Stimulated activated naive CD8-positive, alpha-beta T cell treated with anti-CD3 and anti-CD28 coated beads, Interleukin-15, amount 100 ng/mL, for 72 hours (primary cell): ENCODE results near the gene TRAP1.
A peak's percentile ranks its signal among the peaks of the same experiment; 100 is the strongest.

Source experiments
- ATAC-seq: fragments of 150-1000 bp; cut with Tn5 transposase; 2 replicates; pipeline ENCODE4 v1.10.0; 2021; ENCODE audit warnings: mild to moderate bottlenecking, moderate library complexity
- DNase-seq, 2 donors: peaks; one replicate each; pipeline ENCODE4 v3.0.0; 2021 to 2022
- H3K27ac Mint-ChIP-seq, 2 donors: one replicate each; pipeline ENCODE4 v1.8.0; 2022; ENCODE audit warnings: mild to moderate bottlenecking in 2 of 2, mixed read lengths in 2 of 2, moderate library complexity in 2 of 2
- H3K27me3 Mint-ChIP-seq: one replicate; pipeline ENCODE4 v1.8.0; 2022; ENCODE audit warnings: mixed read lengths
- H3K4me1 Mint-ChIP-seq: one replicate; pipeline ENCODE4 v1.8.0; 2022; ENCODE audit warnings: mild to moderate bottlenecking, mixed read lengths
- H3K4me3 Mint-ChIP-seq, 2 donors: one replicate each; pipeline ENCODE4 v1.8.0; 2022; ENCODE audit warnings: mild to moderate bottlenecking in 2 of 2, mixed read lengths in 2 of 2, moderate library complexity in 1 of 2
- H3K9me3 Mint-ChIP-seq, 2 donors: one replicate each; pipeline ENCODE4 v1.8.0; 2022; ENCODE audit warnings: mixed read lengths in 2 of 2

The TRAP1 gene

DNA sequence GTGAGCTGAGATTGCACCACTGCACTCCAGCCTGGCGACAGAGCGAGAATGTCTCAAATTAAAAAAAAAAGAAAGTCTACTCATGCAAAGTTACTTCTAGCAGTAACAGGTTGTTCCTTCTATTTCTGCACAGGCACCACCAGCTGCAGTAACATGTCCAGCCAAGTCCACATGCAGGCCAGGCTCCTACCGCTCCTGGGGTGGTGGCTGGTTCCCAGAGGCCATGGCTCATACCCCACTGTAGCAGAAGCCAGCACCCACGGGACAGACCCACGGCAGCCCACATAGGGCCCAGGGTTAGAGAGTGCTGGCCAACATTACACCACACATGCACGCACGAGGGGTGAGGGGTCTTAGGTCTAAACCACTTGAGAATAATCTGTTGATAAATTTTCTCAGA lies 26.7 kb upstream of the TRAP1 start:
- Mint-ChIP-seq H3K27ac (no peak overlapping the region), H3K9me3 (no peaks in the 10 kb centered on the region), H3K27me3 (no peaks in the 10 kb centered on the region), H3K4me1 (no peaks in the 10 kb centered on the region), H3K4me3 (no peak overlapping the region)
- DNase-seq, result no peak
- no peak for ATAC-seq

DNA sequence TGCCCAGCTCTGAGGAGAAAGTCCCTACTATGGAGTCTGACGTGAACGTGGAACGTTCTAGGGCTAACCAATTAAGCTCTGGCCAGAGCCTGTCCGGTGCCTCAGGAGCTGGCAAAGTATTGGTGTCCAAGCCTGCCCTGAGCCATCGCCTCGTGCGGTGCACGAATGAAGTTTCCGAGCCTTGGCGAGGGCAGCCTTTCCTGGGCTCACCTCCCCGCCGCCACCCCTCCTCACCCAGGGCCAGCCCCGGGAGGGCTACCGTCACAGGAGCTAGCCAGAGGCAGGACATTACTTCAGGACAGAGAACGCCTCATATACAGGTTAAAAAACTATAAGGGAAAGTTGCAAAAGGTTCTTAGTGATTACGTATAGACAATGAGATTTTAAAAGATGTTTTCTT lies 23.6 kb upstream of the TRAP1 start:
- H3K27me3 Mint-ChIP-seq, result no peaks in the 10 kb centered on the region
- DNase-seq (no peak), ATAC-seq (no peak)
- no peaks in the 10 kb centered on the region for H3K9me3 Mint-ChIP-seq
- H3K4me1 Mint-ChIP-seq, result no peaks in the 10 kb centered on the region
- no peak overlapping the region for H3K27ac Mint-ChIP-seq
- no peak overlapping the region for H3K4me3 Mint-ChIP-seq

GRCh38 chr16:3740186-3740585 lies 22.9 kb upstream of the TRAP1 start:
- Mint-ChIP-seq H3K4me1 (no peaks in the 10 kb centered on the region), H3K27ac (peak overlapping the region in 1 of 2 donors; percentile 86), H3K27me3 (no peaks in the 10 kb centered on the region), H3K4me3 (no peak overlapping the region), H3K9me3 (no peaks in the 10 kb centered on the region)
- ATAC-seq (no peak), DNase-seq (no peak)

GRCh38 chr16:3739636-3740035 lies 22.3 kb upstream of the TRAP1 start:
- Mint-ChIP-seq H3K27ac (peak overlapping the region in 1 of 2 donors; percentile 69), H3K27me3 (no peaks in the 10 kb centered on the region), H3K9me3 (no peaks in the 10 kb centered on the region), H3K4me3 (no peak overlapping the region), H3K4me1 (no peaks in the 10 kb centered on the region)
- no peak for ATAC-seq
- no peak for DNase-seq

GRCh38 chr16:3738541-3738940 lies 21.2 kb upstream of the TRAP1 start:
- ATAC-seq, result no peak
- Mint-ChIP-seq H3K4me3 (no peak overlapping the region), H3K4me1 (no peaks in the 10 kb centered on the region), H3K27me3 (no peaks in the 10 kb centered on the region), H3K27ac (peak overlapping the region in 1 of 2 donors; percentile 89), H3K9me3 (no peaks in the 10 kb centered on the region)
- DNase-seq, result no peak

DNA sequence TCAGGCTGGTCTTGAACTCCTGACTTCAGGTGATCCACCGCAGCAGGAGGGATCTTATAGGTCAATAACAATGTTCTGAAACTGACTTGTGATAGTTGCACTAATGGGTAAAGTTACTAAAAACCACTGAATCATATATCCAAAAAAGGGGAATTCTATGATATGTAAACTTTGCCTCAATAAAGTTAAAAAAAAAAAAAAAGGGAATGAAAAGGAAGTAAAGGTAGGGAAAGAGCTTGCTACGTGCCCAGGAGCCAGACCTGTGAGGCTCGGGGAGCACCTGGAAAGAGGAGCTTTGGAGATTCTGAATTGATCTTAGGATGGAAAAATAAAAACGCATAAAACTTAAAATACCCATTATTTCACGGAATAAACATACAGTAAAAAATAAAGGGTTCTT lies 20.8 kb upstream of the TRAP1 start:
- H3K4me3 Mint-ChIP-seq, result no peak overlapping the region
- peak overlapping the region; percentile 72 to 89 for H3K27ac Mint-ChIP-seq
- no peaks in the 10 kb centered on the region for H3K9me3 Mint-ChIP-seq

GRCh38 chr16:3737181-3737580 lies 19.9 kb upstream of the TRAP1 start:
- H3K27ac Mint-ChIP-seq, result peak overlapping the region in 1 of 2 donors; percentile 6

More for the DNA sequence above, 20.8 kb upstream of the TRAP1 start:
- ATAC-seq, result no peak
- no peak for DNase-seq
- Mint-ChIP-seq H3K27me3 (no peaks in the 10 kb centered on the region), H3K4me1 (no peaks in the 10 kb centered on the region)

DNA sequence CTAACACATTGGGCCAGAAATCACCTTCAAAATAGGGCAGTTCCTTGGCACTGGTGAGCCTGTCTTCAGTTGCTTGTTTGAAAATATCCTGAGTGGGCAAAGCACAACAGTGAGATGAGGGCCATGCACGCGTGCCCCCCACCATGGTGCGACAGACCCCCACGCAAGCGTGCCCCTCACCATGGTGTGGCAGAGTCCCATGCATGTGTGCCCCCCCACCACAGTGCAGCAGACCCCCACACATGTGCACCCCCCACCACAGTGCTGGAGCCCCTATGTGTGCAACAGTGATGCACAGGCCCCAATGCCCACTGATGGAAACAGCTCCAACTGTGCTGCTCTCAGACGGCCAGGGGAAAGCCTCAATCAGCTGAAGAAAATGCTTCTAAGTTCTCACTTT lies 18.8 kb upstream of the TRAP1 start:
- Mint-ChIP-seq H3K27ac (no peak overlapping the region), H3K4me1 (no peaks in the 10 kb centered on the region), H3K9me3 (no peaks in the 10 kb centered on the region), H3K27me3 (no peaks in the 10 kb centered on the region), H3K4me3 (no peak overlapping the region)
- ATAC-seq, result no peak
- no peak for DNase-seq

More at GRCh38 chr16:3737181-3737580, 19.9 kb upstream of the TRAP1 start:
- no peaks in the 10 kb centered on the region for H3K27me3 Mint-ChIP-seq
- H3K9me3 Mint-ChIP-seq, result no peaks in the 10 kb centered on the region
- no peak overlapping the region for H3K4me3 Mint-ChIP-seq
- ATAC-seq, result no peak
- DNase-seq, result no peak
- no peaks in the 10 kb centered on the region for H3K4me1 Mint-ChIP-seq

DNA sequence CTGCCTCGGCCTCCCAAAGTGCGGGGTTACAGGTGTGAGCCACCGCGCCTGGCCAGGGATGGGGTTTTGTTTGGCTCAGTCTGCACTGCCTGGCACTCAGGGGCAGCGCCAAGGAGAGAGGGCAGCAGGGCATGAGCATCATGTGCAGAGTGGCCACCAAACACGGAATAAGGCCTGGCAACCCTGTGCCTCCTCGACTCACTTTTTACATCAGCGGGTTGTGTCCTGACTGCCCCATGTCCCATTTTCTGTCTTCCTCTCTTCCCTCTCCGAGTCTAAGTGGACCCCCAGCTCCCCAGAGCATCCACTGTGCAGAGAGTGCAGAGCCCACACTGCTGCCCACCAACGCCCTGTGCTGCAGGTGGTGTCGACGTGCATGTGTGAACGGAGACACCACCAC lies 18.2 kb upstream of the TRAP1 start:
- ATAC-seq, result no peak
- Mint-ChIP-seq H3K4me3 (no peak overlapping the region), H3K4me1 (no peaks in the 10 kb centered on the region), H3K27ac (no peak overlapping the region), H3K27me3 (no peaks in the 10 kb centered on the region), H3K9me3 (no peaks in the 10 kb centered on the region)
- DNase-seq, result no peak

- ATAC-seq, result peak; percentile 23
- no peak for DNase-seq
- H3K27ac Mint-ChIP-seq, result peak overlapping the region in 1 of 2 donors; percentile 64
These were observed 17.5 kb upstream of the TRAP1 start for GRCh38 chr16:3734758-3735221.

GRCh38 chr16:3734084-3734757 lies 16.9 kb upstream of the TRAP1 start:
- H3K27me3 Mint-ChIP-seq, result no peaks in the 10 kb centered on the region
- H3K4me3 Mint-ChIP-seq, result no peak overlapping the region
- H3K4me1 Mint-ChIP-seq, result no peaks in the 10 kb centered on the region
- H3K27ac Mint-ChIP-seq, result peak overlapping the region in 1 of 2 donors; percentile 90
- ATAC-seq (no peak), DNase-seq (no peak)
- no peaks in the 10 kb centered on the region for H3K9me3 Mint-ChIP-seq

More at GRCh38 chr16:3734758-3735221, 17.5 kb upstream of the TRAP1 start:
- Mint-ChIP-seq H3K9me3 (no peaks in the 10 kb centered on the region), H3K4me1 (no peaks in the 10 kb centered on the region), H3K4me3 (no peak overlapping the region), H3K27me3 (no peaks in the 10 kb centered on the region)

DNA sequence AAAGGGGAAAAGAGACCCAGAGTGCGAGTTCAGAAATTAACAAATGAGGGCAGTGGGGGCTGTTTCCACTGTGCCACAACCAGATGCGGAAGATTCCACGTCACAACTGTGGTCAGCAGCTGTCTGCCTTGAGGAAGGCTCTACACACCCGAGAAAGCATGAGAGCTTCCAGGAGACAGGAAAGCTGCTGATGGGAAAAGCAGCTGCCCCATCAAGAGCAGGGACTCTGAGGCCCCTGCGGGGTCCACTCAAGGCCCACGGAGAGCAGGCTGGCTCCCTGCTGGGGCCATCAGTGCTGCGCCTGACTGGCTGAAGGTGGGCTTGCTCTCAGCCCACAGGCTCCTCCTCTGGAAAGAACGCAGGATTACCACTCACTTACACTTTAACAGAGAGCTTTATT lies 14.8 kb upstream of the TRAP1 start:
- ATAC-seq (no peak), DNase-seq (no peak)
- no peak overlapping the region for H3K27ac Mint-ChIP-seq
- H3K9me3 Mint-ChIP-seq, result no peaks in the 10 kb centered on the region
- H3K27me3 Mint-ChIP-seq, result no peaks in the 10 kb centered on the region
- no peak overlapping the region for H3K4me3 Mint-ChIP-seq
- peaks cover 5% of the 10 kb centered on the region for H3K4me1 Mint-ChIP-seq

GRCh38 chr16:3731126-3731935 lies 14.0 kb upstream of the TRAP1 start:
- peak overlapping the region in 1 of 2 donors; percentile 15 for H3K4me3 Mint-ChIP-seq

DNA sequence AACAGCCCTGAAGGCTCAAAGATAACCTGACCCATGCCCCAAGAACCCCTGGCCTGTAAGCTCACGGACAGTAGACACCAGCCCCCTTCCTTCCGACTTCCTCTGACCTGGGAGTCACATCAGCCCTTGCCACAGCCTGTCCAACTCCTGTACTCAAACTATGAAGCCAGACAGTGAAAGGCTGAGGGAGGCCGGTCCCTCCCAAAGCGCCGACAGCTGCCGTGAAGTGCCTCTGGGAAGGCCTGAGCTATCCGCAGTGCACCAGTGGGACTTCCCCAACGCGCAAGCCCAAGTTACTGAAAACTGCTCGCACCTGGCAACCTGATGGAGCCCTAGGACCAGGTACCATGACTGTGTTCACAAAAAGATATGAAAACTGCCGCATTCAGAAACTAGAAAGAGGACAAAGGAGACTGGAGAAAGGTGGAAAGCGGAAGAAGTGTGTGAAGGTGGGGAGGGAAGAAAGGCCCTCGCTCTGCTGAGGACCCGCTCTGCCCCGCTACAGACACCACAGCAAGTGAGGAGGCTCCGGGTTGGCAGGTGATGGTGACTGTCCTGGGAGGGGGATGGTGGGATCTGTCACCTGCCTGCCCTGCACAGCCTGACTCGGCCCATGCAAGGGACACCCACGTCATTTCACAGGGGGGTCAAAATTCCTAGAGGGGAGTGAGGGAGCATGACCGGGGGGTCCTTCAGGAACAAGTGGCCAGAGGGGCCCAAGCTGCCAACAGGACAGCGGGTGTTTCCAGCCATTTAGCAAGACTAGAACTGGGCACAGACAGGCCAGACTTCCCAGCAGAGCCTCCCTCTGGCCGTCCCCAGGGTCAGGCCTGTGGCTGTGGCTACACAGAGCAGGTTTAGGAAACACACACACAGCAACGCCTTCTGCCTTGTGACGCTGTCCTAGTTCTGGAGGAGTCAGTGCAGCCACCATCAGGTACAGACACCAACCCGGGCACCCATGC lies 13.1 kb upstream of the TRAP1 start:
- no peaks in the 10 kb centered on the region for H3K9me3 Mint-ChIP-seq
- H3K27me3 Mint-ChIP-seq, result no peaks in the 10 kb centered on the region
- H3K27ac Mint-ChIP-seq, result no peak overlapping the region
- H3K4me1 Mint-ChIP-seq, result peaks cover 5% of the 10 kb centered on the region
- DNase-seq, result no peak
- H3K4me3 Mint-ChIP-seq, result no peak overlapping the region
- ATAC-seq, result no peak

More at GRCh38 chr16:3731126-3731935, 14.0 kb upstream of the TRAP1 start:
- Mint-ChIP-seq H3K27ac (peak overlapping the region in 1 of 2 donors; percentile 9), H3K27me3 (no peaks in the 10 kb centered on the region), H3K4me1 (peaks cover 5% of the 10 kb centered on the region), H3K9me3 (no peaks in the 10 kb centered on the region)
- ATAC-seq (no peak), DNase-seq (no peak)
